NCI-H446 treated with DMSO at 0.1 percent for 48 hours (cell line): ENCODE measurements around the gene ZNF579.
A peak's percentile ranks its signal among the peaks of the same experiment; 100 is the strongest.

Source experiments
- DNase-seq: peaks from one replicate; lab custom pipeline; 2025; lab: John Stamatoyannopoulos, UW

Gene ZNF579

GRCh38 chr19:55580628-55581144 is at the start of gene ZNF579:
TSS of gene ZNF579 (minus strand) at chr19:55580848. CDS start at chr19:55579639, 1,209 bp downstream.
- peak; percentile 77 for DNase-seq

GRCh38 chr19:55626350-55626749 is 45.7 kb upstream of the ZNF579 start:
- no peak for DNase-seq

GRCh38 chr19:55625004-55625326 is 44.3 kb upstream of the ZNF579 start:
- no peak for DNase-seq

GRCh38 chr19:55624109-55625003 is 43.7 kb upstream of the ZNF579 start, which contains the start of gene ZNF784:
TSS of gene ZNF784 (minus strand) at chr19:55624566. CDS start at chr19:55624561, 5 bp downstream.
- DNase-seq = peak; percentile 84

- no peak for DNase-seq
Observed at GRCh38 chr19:55623561-55623960, 42.9 kb upstream of the ZNF579 start.

- DNase-seq = no peak
Observed at GRCh38 chr19:55623130-55623529, 42.5 kb upstream of the ZNF579 start.

GRCh38 chr19:55622242-55622969 is 41.8 kb upstream of the ZNF579 start:
- no peak for DNase-seq

- DNase-seq = no peak
Observed at GRCh38 chr19:55621673-55622231, 41.1 kb upstream of the ZNF579 start.

GRCh38 chr19:55621205-55621672 is 40.6 kb upstream of the ZNF579 start:
- no peak for DNase-seq

GRCh38 chr19:55620410-55621204 is 40.0 kb upstream of the ZNF579 start:
- DNase-seq = no peak

GRCh38 chr19:55619286-55619685 is 38.6 kb upstream of the ZNF579 start:
- DNase-seq = no peak

- no peak for DNase-seq
Observed at GRCh38 chr19:55618426-55618825, 37.8 kb upstream of the ZNF579 start.

GRCh38 chr19:55617426-55617825 is 36.8 kb upstream of the ZNF579 start:
- DNase-seq = no peak

- DNase-seq = no peak
Observed at GRCh38 chr19:55616395-55616875, 35.8 kb upstream of the ZNF579 start.

GRCh38 chr19:55615543-55616394 is 35.1 kb upstream of the ZNF579 start:
- no peak for DNase-seq

- no peak for DNase-seq
Observed at GRCh38 chr19:55614711-55615542, 34.3 kb upstream of the ZNF579 start.

- DNase-seq = no peak
Observed at GRCh38 chr19:55613930-55614710, 33.5 kb upstream of the ZNF579 start.

GRCh38 chr19:55613396-55613795 is 32.7 kb upstream of the ZNF579 start:
- DNase-seq = no peak
